Upper lobe of right lung (tissue), 1 donor: ENCODE measurements around the gene TTPAL. TPM values are rescaled to one million over a fixed set of nuclear protein-coding genes. Genes with fewer than 3 reads are reported as not detected.

Source experiments
- ATAC-seq: fragments of 200-7000 bp; cut with Tn5 transposase; one replicate; pipeline ENCODE4 v1.9.1; 2020; ENCODE audit warnings: mild to moderate bottlenecking, moderate library complexity
- DNase-seq: peaks from one replicate; pipeline ENCODE4 v3.0.0-alpha.2; 2020
- H3K27ac ChIP-seq: fragments of 200-600 bp; one replicate; pipeline ENCODE4 v1.8.0; 2022
- H3K27me3 ChIP-seq: fragments of 200-600 bp; one replicate; pipeline ENCODE4 v1.8.0; 2022; ENCODE audit warnings: mild to moderate bottlenecking
- H3K36me3 ChIP-seq: fragments of 200-600 bp; one replicate; pipeline ENCODE4 v1.8.0; 2022
- H3K4me1 ChIP-seq: fragments of 200-600 bp; one replicate; pipeline ENCODE4 v1.8.0; 2022
- H3K4me3 ChIP-seq: fragments of 200-600 bp; one replicate; pipeline ENCODE4 v1.8.0; 2022; ENCODE audit warnings: mild to moderate bottlenecking
- H3K9me3 ChIP-seq: fragments of 200-600 bp; one replicate; pipeline ENCODE4 v1.8.0; 2022
- intact Hi-C: fragments of 100-400 bp; cut with DNase I; formaldehyde crosslinking; loops from one replicate; pipeline ENCODE4 v1.11.0; 2022
- total RNA-seq: library from RNA; stranded (reverse); fragmentation: NEBNext Ultra II Directional; extraction: Animal tissue kit (Norgen Biotek cat#: 25700); gene quantifications from one replicate; pipeline ENCODE4 v1.2.1, GENCODE V29; 2021
- TF ChIP-seq, protein P1 (sequence below): fragments of 200-600 bp; IDR thresholded peaks from one replicate; pipeline ENCODE4 v1.8.0; 2022; ENCODE audit warnings: antibody characterized with exemption
- donor health status: DM: no; HTN: yes; CAD: no; lungs with severe emphysema.

The TTPAL gene
- total RNA-seq, 1 donor from 2014 or later: 8.0 TPM

DNA sequence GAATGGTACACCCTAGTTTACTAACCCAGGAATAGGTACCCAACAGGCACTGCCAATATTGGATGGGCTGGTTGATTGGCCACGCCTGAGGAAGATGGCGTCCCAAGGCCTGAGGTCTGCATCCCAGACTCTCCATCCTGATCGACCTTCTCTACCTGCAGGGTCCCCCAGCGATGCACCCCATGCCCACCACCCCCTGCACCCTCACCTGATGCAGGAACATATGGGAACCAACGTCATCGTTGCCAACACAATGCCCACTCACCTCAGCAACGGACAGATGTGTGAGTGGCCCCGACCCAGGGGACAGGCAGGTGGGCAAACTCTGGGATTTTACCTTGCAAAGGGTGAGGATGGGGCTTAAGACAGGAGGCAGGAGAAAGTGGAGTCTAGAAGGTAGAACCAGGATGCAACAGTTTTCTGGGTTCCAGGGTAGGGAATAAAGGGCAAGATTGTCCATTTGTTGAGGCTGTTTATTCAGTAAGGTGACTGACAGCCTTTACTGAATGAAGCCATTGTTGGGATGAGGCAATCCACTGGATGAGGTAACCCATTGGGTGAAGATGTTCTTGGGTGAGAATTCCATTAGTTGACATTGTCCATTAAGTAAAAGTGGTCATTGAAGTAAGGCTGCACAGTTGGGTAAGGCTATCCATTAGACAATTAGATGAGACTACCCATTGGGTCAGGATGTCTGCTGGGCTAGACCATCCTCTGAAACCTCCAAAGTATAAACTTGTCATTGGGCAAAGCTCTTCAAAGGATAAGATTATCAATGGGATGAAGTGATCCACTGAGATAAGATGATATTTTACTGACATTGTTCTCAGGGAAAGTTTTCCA, 47.3 kb upstream of the TTPAL start:
- Histone ChIP-seq H3K27ac (no peak overlapping the region), H3K4me3 (no peak overlapping the region), H3K4me1 (no peaks in the 10 kb centered on the region), H3K27me3 (peaks cover 11% of the 10 kb centered on the region), H3K36me3 (no peaks in the 10 kb centered on the region), H3K9me3 (no peaks in the 10 kb centered on the region)
- DNase-seq: no peak
- intact Hi-C loops: no loop called here
- ATAC-seq: no peak
- TF ChIP-seq, protein P1, sequence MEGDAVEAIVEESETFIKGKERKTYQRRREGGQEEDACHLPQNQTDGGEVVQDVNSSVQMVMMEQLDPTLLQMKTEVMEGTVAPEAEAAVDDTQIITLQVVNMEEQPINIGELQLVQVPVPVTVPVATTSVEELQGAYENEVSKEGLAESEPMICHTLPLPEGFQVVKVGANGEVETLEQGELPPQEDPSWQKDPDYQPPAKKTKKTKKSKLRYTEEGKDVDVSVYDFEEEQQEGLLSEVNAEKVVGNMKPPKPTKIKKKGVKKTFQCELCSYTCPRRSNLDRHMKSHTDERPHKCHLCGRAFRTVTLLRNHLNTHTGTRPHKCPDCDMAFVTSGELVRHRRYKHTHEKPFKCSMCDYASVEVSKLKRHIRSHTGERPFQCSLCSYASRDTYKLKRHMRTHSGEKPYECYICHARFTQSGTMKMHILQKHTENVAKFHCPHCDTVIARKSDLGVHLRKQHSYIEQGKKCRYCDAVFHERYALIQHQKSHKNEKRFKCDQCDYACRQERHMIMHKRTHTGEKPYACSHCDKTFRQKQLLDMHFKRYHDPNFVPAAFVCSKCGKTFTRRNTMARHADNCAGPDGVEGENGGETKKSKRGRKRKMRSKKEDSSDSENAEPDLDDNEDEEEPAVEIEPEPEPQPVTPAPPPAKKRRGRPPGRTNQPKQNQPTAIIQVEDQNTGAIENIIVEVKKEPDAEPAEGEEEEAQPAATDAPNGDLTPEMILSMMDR: no peak

DNA sequence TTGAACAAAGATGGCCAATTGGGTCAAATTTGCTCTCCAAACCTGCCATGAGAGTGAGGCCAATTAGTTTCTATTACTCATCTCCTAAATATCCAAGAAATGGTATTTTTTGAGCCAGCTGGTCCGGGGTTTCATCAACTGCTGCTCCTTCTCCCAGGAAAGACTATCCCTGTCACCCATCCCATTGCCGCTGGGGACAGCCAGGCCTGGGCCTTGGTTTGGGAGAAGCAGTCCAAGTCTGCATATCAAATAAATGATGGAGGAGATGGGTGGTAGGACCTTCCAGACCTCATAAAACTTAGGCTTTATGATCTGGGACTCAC, 46.7 kb upstream of the TTPAL start:
- ATAC-seq (no peak), DNase-seq (no peak)
- TF ChIP-seq, protein P1: no peak
- Histone ChIP-seq H3K4me3 (no peak overlapping the region), H3K27me3 (peaks cover 8% of the 10 kb centered on the region), H3K9me3 (no peaks in the 10 kb centered on the region), H3K4me1 (no peaks in the 10 kb centered on the region), H3K27ac (no peak overlapping the region), H3K36me3 (no peaks in the 10 kb centered on the region)
- intact Hi-C loops: no loop called here

DNA sequence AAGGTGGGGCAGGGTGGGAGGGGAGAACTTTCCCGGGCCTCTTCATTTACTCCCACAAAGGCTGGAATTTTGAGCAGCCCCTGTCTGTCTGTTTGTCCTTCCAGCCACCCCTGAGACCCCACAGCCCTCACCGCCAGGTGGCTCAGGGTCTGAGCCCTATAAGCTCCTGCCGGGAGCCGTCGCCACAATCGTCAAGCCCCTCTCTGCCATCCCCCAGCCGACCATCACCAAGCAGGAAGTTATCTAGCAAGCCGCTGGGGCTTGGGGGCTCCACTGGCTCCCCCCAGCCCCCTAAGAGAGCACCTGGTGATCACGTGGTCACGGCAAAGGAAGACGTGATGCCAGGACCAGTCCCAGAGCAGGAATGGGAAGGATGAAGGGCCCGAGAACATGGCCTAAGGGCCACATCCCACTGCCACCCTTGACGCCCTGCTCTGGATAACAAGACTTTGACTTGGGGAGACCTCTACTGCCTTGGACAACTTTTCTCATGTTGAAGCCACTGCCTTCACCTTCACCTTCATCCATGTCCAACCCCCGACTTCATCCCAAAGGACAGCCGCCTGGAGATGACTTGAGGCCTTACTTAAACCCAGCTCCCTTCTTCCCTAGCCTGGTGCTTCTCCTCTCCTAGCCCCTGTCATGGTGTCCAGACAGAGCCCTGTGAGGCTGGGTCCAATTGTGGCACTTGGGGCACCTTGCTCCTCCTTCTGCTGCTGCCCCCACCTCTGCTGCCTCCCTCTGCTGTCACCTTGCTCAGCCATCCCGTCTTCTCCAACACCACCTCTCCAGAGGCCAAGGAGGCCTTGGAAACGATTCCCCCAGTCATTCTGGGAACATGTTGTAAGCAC, 46.0 kb upstream of the TTPAL start:
- Histone ChIP-seq H3K27me3 (peaks cover 4% of the 10 kb centered on the region), H3K4me3 (no peak overlapping the region), H3K27ac (no peak overlapping the region), H3K4me1 (no peaks in the 10 kb centered on the region), H3K36me3 (no peaks in the 10 kb centered on the region), H3K9me3 (no peaks in the 10 kb centered on the region)
- ATAC-seq (no peak), DNase-seq (no peak)
- TF ChIP-seq, protein P1: no peak
- intact Hi-C loops: no loop called here

DNA sequence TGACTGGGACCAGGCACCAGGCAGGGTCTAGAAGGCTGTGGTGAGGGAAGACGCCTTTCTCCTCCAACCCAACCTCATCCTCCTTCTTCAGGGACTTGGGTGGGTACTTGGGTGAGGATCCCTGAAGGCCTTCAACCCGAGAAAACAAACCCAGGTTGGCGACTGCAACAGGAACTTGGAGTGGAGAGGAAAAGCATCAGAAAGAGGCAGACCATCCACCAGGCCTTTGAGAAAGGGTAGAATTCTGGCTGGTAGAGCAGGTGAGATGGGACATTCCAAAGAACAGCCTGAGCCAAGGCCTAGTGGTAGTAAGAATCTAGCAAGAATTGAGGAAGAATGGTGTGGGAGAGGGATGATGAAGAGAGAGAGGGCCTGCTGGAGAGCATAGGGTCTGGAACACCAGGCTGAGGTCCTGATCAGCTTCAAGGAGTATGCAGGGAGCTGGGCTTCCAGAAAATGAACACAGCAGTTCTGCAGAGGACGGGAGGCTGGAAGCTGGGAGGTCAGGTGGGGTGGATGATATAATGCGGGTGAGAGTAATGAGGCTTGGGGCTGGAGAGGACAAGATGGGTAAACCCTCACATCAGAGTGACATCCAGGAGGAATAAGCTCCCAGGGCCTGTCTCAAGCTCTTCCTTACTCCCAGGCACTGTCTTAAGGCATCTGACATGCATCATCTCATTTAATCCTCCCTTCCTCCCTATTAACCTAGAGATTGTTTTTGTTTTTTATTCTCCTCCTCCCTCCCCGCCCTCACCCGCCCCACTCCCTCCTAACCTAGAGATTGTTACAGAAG, 45.2 kb upstream of the TTPAL start:
- Histone ChIP-seq H3K27me3 (peaks cover 4% of the 10 kb centered on the region), H3K9me3 (no peaks in the 10 kb centered on the region), H3K27ac (no peak overlapping the region), H3K4me1 (no peaks in the 10 kb centered on the region), H3K36me3 (no peaks in the 10 kb centered on the region), H3K4me3 (no peak overlapping the region)
- DNase-seq (no peak), ATAC-seq (no peak)
- intact Hi-C loops: no loop called here
- TF ChIP-seq, protein P1: no peak

DNA sequence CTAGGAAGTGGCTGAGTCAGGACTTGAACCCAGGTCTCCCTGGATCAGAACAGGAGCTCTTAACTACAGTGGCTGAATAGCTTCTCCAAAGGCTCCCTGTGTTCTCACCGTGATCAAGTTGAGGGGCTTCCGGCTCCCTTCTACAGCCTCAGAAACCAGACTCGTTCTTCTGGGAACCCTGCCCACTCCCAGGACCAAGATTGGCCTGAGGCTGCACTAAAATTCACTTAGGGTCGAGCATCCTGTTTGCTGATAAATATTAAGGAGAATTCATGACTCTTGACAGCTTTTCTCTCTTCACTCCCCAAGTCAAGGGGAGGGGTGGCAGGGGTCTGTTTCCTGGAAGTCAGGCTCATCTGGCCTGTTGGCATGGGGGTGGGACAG, 44.6 kb upstream of the TTPAL start:
- no peak for DNase-seq
- ATAC-seq: no peak
- TF ChIP-seq, protein P1: no peak
- Histone ChIP-seq H3K4me1 (no peaks in the 10 kb centered on the region), H3K27ac (no peak overlapping the region), H3K36me3 (no peaks in the 10 kb centered on the region), H3K4me3 (no peak overlapping the region), H3K9me3 (no peaks in the 10 kb centered on the region), H3K27me3 (peaks cover 4% of the 10 kb centered on the region)
- intact Hi-C loops: no loop called here
